ENCODE data around the gene KRTCAP3. TPM values are rescaled to one million over a fixed set of nuclear protein-coding genes. Genes with fewer than 3 reads are reported as not detected.

The KRTCAP3 gene, protein sequence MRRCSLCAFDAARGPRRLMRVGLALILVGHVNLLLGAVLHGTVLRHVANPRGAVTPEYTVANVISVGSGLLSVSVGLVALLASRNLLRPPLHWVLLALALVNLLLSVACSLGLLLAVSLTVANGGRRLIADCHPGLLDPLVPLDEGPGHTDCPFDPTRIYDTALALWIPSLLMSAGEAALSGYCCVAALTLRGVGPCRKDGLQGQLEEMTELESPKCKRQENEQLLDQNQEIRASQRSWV
- polyA plus RNA-seq (2011; rRNA removed) (1.2 and 1.3 TPM in 2 replicates), polyA plus RNA-seq (2017; fragmentation: RNase III; extraction: RNeasy Plus Mini Kit Qiagen cat#74134 plus additional on column Dnase treatment) (0.68 to 0.92 TPM (median 0.79 TPM) in 3 replicates), polyA minus RNA-seq (2011; rRNA and poly(A)+ RNA removed) (0.45 and 0.92 TPM in 2 replicates)
- 1.0 and 1.2 TPM in 2 replicates for polyA plus RNA-seq (2012; cell fraction: cytosol; rRNA removed)
- polyA plus RNA-seq (2012; cell fraction: nucleus; rRNA removed), result 7.8 and 10.5 TPM in 2 replicates

DNA sequence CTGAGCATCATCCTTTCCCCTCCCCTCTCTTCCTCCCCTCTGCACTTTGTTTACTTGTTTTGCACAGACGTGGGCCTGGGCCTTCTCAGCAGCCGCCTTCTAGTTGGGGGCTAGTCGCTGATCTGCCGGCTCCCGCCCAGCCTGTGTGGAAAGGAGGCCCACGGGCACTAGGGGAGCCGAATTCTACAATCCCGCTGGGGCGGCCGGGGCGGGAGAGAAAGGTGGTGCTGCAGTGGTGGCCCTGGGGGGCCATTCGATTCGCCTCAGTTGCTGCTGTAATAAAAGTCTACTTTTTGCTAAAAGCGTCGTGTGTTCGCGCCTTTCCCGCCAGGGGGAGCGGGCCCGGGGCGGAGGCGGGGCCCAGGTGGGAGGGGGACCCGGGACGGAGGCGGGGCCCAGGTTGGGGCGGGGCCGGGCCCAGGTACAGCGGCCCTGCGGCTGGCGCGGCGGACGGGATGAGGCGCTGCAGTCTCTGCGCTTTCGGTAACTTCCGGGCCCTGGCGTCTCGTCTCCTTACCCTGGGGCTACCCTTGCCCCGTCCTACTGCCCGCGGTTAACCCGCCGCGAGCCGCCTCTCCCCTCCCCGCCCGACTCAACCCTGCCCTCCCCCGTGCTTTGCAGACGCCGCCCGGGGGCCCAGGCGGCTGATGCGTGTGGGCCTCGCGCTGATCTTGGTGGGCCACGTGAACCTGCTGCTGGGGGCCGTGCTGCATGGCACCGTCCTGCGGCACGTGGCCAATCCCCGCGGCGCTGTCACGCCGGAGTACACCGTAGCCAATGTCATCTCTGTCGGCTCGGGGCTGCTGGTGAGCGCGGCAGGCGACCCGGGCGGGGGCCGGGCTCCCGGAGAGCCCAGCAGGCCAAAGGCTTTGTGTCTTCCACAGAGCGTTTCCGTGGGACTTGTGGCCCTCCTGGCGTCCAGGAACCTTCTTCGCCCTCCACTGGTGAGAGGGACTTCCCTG, at the start of gene KRTCAP3:
KRTCAP3 (plus strand) TSS at position 424 of the 962 bp plus-strand sequence; CDS start at position 456, 32 bp downstream.
- ChIA-PET POLR2A (interaction anchor here (1.0 kb wide), 1 partner anchor 13 kb away, joined by 3 read pairs; the partner anchor contains the start of gene NRBP1), CTCF (interaction anchor here (0.9 to 1.1 kb wide), 3 partner anchors 10 to 33 kb away, joined by 3 read pairs; partner anchors contain the start of gene PPM1G)
- TF ChIP-seq SMC3 (IDR thresholded peaks at IDR 0.05) (no peak), RAD21 (conservative IDR thresholded peaks at IDR 0.05 in 1 of 2, IDR thresholded peaks at IDR 0.05 in 1 of 2) (no peak), EHMT2 (IDR thresholded peaks at IDR 0.05; ENCODE audit: low read depth) (no peak), FOSL2 (IDR thresholded peaks at IDR 0.05) (no peak), FOSL2 (CRISPR knock-in tag; IDR thresholded peaks at IDR 0.05) (no peak), MAFK (IDR thresholded peaks at IDR 0.05; ENCODE audit: partially characterized antibody) (no peak), MYC (IDR thresholded peaks at IDR 0.05; ENCODE audit: borderline replicate concordance, low read length) (no peak), POLR2AphosphoS2 (conservative IDR thresholded peaks at IDR 0.05; ENCODE audit: low read length) (peak; percentile 72; the same call in 1 of the 2 replicates), ZC3H11A (IDR thresholded peaks at IDR 0.05) (no peak), HOXA7 (CRISPR knock-in tag; IDR thresholded peaks at IDR 0.05) (no peak), RNF2 (IDR thresholded peaks at IDR 0.05; ENCODE audit: borderline replicate concordance, low read depth) (no peak), HOXB5 (CRISPR knock-in tag; IDR thresholded peaks at IDR 0.05) (no peak), JUN (IDR thresholded peaks at IDR 0.05) (0 out of 5 replicates have a peak, but pooled peaks of 1 of the 2 experiments have one; percentile 38), ZFP36 (IDR thresholded peaks at IDR 0.05; ENCODE audit: borderline replicate concordance, partially characterized antibody) (no peak), BHLHE40 (IDR thresholded peaks at IDR 0.05; ENCODE audit: low read depth, low read length) (no peak), CBX8 (IDR thresholded peaks at IDR 0.05) (no peak), POLR2A (IDR thresholded peaks at IDR 0.05; ENCODE audit: low read length) (no peak)
- TF ChIP-seq, protein P1, sequence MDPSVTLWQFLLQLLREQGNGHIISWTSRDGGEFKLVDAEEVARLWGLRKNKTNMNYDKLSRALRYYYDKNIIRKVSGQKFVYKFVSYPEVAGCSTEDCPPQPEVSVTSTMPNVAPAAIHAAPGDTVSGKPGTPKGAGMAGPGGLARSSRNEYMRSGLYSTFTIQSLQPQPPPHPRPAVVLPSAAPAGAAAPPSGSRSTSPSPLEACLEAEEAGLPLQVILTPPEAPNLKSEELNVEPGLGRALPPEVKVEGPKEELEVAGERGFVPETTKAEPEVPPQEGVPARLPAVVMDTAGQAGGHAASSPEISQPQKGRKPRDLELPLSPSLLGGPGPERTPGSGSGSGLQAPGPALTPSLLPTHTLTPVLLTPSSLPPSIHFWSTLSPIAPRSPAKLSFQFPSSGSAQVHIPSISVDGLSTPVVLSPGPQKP (IDR thresholded peaks at IDR 0.05; ENCODE audit: low read depth, low read length), result no peak
- TF ChIP-seq, protein P2, sequence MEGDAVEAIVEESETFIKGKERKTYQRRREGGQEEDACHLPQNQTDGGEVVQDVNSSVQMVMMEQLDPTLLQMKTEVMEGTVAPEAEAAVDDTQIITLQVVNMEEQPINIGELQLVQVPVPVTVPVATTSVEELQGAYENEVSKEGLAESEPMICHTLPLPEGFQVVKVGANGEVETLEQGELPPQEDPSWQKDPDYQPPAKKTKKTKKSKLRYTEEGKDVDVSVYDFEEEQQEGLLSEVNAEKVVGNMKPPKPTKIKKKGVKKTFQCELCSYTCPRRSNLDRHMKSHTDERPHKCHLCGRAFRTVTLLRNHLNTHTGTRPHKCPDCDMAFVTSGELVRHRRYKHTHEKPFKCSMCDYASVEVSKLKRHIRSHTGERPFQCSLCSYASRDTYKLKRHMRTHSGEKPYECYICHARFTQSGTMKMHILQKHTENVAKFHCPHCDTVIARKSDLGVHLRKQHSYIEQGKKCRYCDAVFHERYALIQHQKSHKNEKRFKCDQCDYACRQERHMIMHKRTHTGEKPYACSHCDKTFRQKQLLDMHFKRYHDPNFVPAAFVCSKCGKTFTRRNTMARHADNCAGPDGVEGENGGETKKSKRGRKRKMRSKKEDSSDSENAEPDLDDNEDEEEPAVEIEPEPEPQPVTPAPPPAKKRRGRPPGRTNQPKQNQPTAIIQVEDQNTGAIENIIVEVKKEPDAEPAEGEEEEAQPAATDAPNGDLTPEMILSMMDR (IDR thresholded peaks at IDR 0.05), result no peak
- H3K4me3 ChIP-seq, result no peak within 1 kb of the TSS
- FAIRE-seq (no peak), DNase-seq (ENCODE audit: low read depth in 1 of 2, low spot score in 1 of 2) (no peak), ATAC-seq (peak in 1 of 2 experiments; percentile 2; a peak in 1 of 6 replicates)
- no peaks in the 10 kb centered on the region for H3K9me3 ChIP-seq
- H3K4me1 ChIP-seq, result no peaks in the 10 kb centered on the region
- no peak within 1 kb of the TSS for H3K27ac ChIP-seq
- WGBS (ENCODE audit: missing lambda C conversion rate), result 92% methylated on average over 53 of the region's 80 CpGs
- no peak within 1 kb of the TSS for H3K4me2 ChIP-seq

DNA sequence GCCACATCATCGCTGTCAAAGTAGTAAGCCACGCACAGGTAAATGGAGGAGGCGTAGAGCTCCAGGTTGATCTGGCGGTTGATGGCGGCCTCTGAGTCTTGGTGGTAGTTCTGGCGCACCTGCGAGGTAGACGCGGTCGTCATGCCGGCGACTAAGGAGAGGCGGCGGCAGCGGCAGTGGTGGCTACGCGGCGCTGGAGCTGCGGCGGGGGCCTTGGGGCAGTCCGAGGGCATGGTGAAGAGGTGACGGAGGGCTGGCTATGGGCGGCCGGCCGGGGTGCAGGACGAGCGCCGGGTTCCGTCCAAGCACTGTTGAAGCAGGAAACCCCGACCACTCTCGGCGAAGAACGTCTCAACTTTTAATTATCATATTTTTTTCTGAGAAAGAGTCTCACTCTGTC, 49.0 kb upstream of the KRTCAP3 start:
- Histone ChIP-seq H3K27ac (no peak overlapping the region), H3K4me3 (no peak overlapping the region), H3K4me2 (no peak overlapping the region), H3K9me3 (no peaks in the 10 kb centered on the region), H3K4me1 (no peaks in the 10 kb centered on the region)
- POLR2A ChIA-PET, result no interaction called here
- WGBS (ENCODE audit: missing lambda C conversion rate), result 97% methylated on average over 33 of the region's 33 CpGs
- ATAC-seq, result no peak
- no peak for FAIRE-seq
- no peak for DNase-seq (ENCODE audit: low read depth in 1 of 2, low spot score in 1 of 2)
- CTCF ChIA-PET, result interaction anchor here (1.6 kb wide), 1 partner anchor 16 kb away, joined by 5 read pairs; the partner anchor contains the start of gene PPM1G
- TF ChIP-seq NR3C1 (IDR thresholded peaks at IDR 0.05), result no peak
- TF ChIP-seq MAFK (IDR thresholded peaks at IDR 0.05; ENCODE audit: partially characterized antibody), result no peak
- no peak for TF ChIP-seq HDAC2 (IDR thresholded peaks at IDR 0.05)
- TF ChIP-seq, protein P3, sequence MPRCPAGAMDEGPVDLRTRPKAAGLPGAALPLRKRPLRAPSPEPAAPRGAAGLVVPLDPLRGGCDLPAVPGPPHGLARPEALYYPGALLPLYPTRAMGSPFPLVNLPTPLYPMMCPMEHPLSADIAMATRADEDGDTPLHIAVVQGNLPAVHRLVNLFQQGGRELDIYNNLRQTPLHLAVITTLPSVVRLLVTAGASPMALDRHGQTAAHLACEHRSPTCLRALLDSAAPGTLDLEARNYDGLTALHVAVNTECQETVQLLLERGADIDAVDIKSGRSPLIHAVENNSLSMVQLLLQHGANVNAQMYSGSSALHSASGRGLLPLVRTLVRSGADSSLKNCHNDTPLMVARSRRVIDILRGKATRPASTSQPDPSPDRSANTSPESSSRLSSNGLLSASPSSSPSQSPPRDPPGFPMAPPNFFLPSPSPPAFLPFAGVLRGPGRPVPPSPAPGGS (IDR thresholded peaks at IDR 0.05), result no peak
- TF ChIP-seq TP53 (CRISPR knock-in tag; IDR thresholded peaks at IDR 0.05), result no peak
- TF ChIP-seq ZC3H11A (IDR thresholded peaks at IDR 0.05), result no peak
- TF ChIP-seq HOXA7 (CRISPR knock-in tag; IDR thresholded peaks at IDR 0.05), result no peak
- TF ChIP-seq EP300 (IDR thresholded peaks at IDR 0.05), result no peak
- no peak for TF ChIP-seq NPAS2 (CRISPR knock-in tag; IDR thresholded peaks at IDR 0.05; ENCODE audit: borderline replicate concordance)
- no peak for TF ChIP-seq JUN (IDR thresholded peaks at IDR 0.05)
- TF ChIP-seq CBX2 (IDR thresholded peaks at IDR 0.05; ENCODE audit: borderline replicate concordance, low read depth), result no peak
- TF ChIP-seq, protein P2 (IDR thresholded peaks at IDR 0.05), result no peak
- TF ChIP-seq EHMT2 (IDR thresholded peaks at IDR 0.05; ENCODE audit: low read depth), result no peak
- TF ChIP-seq, protein P4, sequence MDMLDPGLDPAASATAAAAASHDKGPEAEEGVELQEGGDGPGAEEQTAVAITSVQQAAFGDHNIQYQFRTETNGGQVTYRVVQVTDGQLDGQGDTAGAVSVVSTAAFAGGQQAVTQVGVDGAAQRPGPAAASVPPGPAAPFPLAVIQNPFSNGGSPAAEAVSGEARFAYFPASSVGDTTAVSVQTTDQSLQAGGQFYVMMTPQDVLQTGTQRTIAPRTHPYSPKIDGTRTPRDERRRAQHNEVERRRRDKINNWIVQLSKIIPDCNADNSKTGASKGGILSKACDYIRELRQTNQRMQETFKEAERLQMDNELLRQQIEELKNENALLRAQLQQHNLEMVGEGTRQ (IDR thresholded peaks at IDR 0.05), result no peak
